Measurements from ENCODE around the gene REM2. TPM values are rescaled to one million over a fixed set of nuclear protein-coding genes. Genes with fewer than 3 reads are reported as not detected.

The REM2 gene
- total and polyA plus RNA-seq, 2 of the 4 experiments (the other 2 are of a cell fraction), result under 0.01 to 0.07 TPM

DNA sequence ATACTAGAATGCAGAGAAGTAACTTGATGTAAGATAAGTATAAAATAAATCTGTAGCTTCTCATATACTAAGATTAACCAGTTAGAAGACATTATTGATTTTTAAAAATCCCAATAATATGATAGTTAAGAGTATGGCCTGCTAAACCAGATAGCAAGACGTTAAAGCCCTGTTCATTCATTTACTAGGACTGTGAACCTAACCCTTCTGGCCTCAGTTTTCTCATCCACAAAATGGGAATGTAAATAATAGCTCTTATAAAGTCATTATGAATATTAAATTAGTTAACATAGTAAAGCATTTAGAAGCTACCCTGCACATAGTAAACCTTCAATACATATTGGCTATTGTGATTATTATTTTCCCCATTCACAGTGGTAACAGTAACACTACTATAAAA, 52.1 kb downstream of the REM2 start:
- ATAC-seq (ENCODE audit: low read depth) (no peak), DNase-seq (no peak)
- no TSS peak for BruUV-seq (replicated peaks)
- no peak overlapping the region for H3K9ac ChIP-seq (ENCODE audit: low read depth, low read length)
- H3K4me1 ChIP-seq (ENCODE audit: control insufficient read depth, insufficient read depth, low read length), result no peaks in the 10 kb centered on the region
- H4K5ac ChIP-seq (ENCODE audit: low read depth, low read length), result no peak overlapping the region
- no peaks in the 10 kb centered on the region for H3K79me1 ChIP-seq (ENCODE audit: low read depth in 1 of 2, low read length in 2 of 2)
- H2BK120ac ChIP-seq (ENCODE audit: low read depth, low read length), result no peak overlapping the region
- H2BK20ac ChIP-seq (ENCODE audit: low read depth, low read length), result no peak overlapping the region
- CTCF ChIA-PET, result interaction anchor here (0.6 to 1.3 kb wide), 3 partner anchors 51 to 244 kb away, joined by 3 to 6 read pairs (median 3); no protein-coding TSS in a partner anchor
- no peak overlapping the region for H3K14ac ChIP-seq (replicated peaks; ENCODE audit: low read depth, low read length)
- no peak overlapping the region for H4K91ac ChIP-seq (ENCODE audit: insufficient read depth, low read depth, low read length)
- H4K20me1 ChIP-seq (ENCODE audit: insufficient read depth, low read length), result no peaks in the 10 kb centered on the region
- no peak overlapping the region for H2AK9ac ChIP-seq (replicated peaks; ENCODE audit: low read depth, low read length, poor library complexity)
- H3K56ac ChIP-seq (ENCODE audit: extremely low read depth, insufficient read depth, low read length), result no peak overlapping the region
- no peak overlapping the region for H3K4me2 ChIP-seq (ENCODE audit: low read depth, low read length)
- no peaks in the 10 kb centered on the region for H3K27me3 ChIP-seq (ENCODE audit: control insufficient read depth, insufficient read depth, low read length)
- in situ Hi-C loops (cut with MboI; ENCODE audit: low sequenced_read_pairs), result no loop called here
- H3K23ac ChIP-seq (ENCODE audit: low read depth, low read length), result no peak overlapping the region
- H4K8ac ChIP-seq (ENCODE audit: low read depth in 2 of 2, low read length in 2 of 2), result no peak overlapping the region
- H2AK5ac ChIP-seq (ENCODE audit: low read depth, low read length), result no peak overlapping the region
- intact Hi-C loops (cut with micrococcal nuclease), result no loop called here
- no peak for TF ChIP-seq RAD21 (IDR thresholded peaks at IDR 0.05; ENCODE audit: low read length)
- no peak for TF ChIP-seq BHLHE40 (IDR thresholded peaks at IDR 0.05; ENCODE audit: low read depth, low read length)
- no peak for TF ChIP-seq POLR2A (IDR thresholded peaks at IDR 0.05; ENCODE audit: low read depth, low read length)
- TF ChIP-seq SMC3 (IDR thresholded peaks at IDR 0.05; ENCODE audit: low read depth, low read length), result no peak
- no peak for TF ChIP-seq MXI1 (IDR thresholded peaks at IDR 0.05; ENCODE audit: borderline replicate concordance, low read depth, low read length)
- TF ChIP-seq, protein P1, sequence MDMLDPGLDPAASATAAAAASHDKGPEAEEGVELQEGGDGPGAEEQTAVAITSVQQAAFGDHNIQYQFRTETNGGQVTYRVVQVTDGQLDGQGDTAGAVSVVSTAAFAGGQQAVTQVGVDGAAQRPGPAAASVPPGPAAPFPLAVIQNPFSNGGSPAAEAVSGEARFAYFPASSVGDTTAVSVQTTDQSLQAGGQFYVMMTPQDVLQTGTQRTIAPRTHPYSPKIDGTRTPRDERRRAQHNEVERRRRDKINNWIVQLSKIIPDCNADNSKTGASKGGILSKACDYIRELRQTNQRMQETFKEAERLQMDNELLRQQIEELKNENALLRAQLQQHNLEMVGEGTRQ (IDR thresholded peaks at IDR 0.05; ENCODE audit: low read depth, low read length), result no peak
- TF ChIP-seq RFX5 (IDR thresholded peaks at IDR 0.05; ENCODE audit: low read depth, low read length), result no peak
- no peak for TF ChIP-seq FOS (IDR thresholded peaks at IDR 0.05; ENCODE audit: low read depth, low read length)
- no peak for TF ChIP-seq MAZ (IDR thresholded peaks at IDR 0.05; ENCODE audit: borderline replicate concordance, low read depth, low read length)
- no peak for TF ChIP-seq CTCF (conservative IDR thresholded peaks at IDR 0.05; ENCODE audit: low read depth, low read length)
- TF ChIP-seq, protein P2, sequence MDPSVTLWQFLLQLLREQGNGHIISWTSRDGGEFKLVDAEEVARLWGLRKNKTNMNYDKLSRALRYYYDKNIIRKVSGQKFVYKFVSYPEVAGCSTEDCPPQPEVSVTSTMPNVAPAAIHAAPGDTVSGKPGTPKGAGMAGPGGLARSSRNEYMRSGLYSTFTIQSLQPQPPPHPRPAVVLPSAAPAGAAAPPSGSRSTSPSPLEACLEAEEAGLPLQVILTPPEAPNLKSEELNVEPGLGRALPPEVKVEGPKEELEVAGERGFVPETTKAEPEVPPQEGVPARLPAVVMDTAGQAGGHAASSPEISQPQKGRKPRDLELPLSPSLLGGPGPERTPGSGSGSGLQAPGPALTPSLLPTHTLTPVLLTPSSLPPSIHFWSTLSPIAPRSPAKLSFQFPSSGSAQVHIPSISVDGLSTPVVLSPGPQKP (IDR thresholded peaks at IDR 0.05; ENCODE audit: borderline replicate concordance, low read depth, low read length), result no peak
- TF ChIP-seq MAFK (IDR thresholded peaks at IDR 0.05; ENCODE audit: low read depth, low read length), result no peak
- TF ChIP-seq NFE2L2 (IDR thresholded peaks at IDR 0.05; ENCODE audit: low read depth, low read length), result no peak
- TF ChIP-seq RCOR1 (IDR thresholded peaks at IDR 0.05; ENCODE audit: insufficient replicate concordance, low read length), result no peak
- no peak overlapping the region for H2AFZ ChIP-seq (replicated peaks; ENCODE audit: low read length, poor library complexity)
- no peaks in the 10 kb centered on the region for H3K9me3 ChIP-seq (ENCODE audit: control insufficient read depth, insufficient read depth, low read length)
- no peak overlapping the region for H3K4ac ChIP-seq (ENCODE audit: low read depth, low read length)
- dilution Hi-C loops (cut with HindIII; ENCODE audit: low sequenced_read_pairs, unreplicated experiment), result no loop called here
- no peak overlapping the region for H2BK5ac ChIP-seq (ENCODE audit: low read depth, low read length, poor library complexity, severe bottlenecking)
- H3K18ac ChIP-seq (ENCODE audit: low read depth, low read length), result no peak overlapping the region
- H3K36me3 ChIP-seq (ENCODE audit: control insufficient read depth, insufficient read depth, low read length), result no peaks in the 10 kb centered on the region
- no peak overlapping the region for H3K27ac ChIP-seq (ENCODE audit: insufficient read depth, low read length)
- no peaks in the 10 kb centered on the region; the same call in 1 of the 2 replicates for H3K9me1 ChIP-seq (ENCODE audit: insufficient read depth, low read length)
- no peak overlapping the region for H3K4me3 ChIP-seq (ENCODE audit: insufficient read depth, low read depth, low read length)
- no peak overlapping the region for H2BK15ac ChIP-seq (ENCODE audit: low read depth, low read length)
- POLR2A ChIA-PET (ENCODE audit: unreplicated experiment), result no interaction called here
- no CpG with 5 or more reads among the region's 1 CpG for WGBS, 2 experiments (ENCODE audit: extremely low coverage in 2 of 2, insufficient read length in 1 of 2)
